ENCODE measurements around the gene PRKAG2. TPM values are rescaled to one million over a fixed set of nuclear protein-coding genes. Genes with fewer than 3 reads are reported as not detected.

The PRKAG2 gene
- total and polyA plus RNA-seq, 4 donors, result 3.6 to 25.1 (median 16.8) TPM

DNA sequence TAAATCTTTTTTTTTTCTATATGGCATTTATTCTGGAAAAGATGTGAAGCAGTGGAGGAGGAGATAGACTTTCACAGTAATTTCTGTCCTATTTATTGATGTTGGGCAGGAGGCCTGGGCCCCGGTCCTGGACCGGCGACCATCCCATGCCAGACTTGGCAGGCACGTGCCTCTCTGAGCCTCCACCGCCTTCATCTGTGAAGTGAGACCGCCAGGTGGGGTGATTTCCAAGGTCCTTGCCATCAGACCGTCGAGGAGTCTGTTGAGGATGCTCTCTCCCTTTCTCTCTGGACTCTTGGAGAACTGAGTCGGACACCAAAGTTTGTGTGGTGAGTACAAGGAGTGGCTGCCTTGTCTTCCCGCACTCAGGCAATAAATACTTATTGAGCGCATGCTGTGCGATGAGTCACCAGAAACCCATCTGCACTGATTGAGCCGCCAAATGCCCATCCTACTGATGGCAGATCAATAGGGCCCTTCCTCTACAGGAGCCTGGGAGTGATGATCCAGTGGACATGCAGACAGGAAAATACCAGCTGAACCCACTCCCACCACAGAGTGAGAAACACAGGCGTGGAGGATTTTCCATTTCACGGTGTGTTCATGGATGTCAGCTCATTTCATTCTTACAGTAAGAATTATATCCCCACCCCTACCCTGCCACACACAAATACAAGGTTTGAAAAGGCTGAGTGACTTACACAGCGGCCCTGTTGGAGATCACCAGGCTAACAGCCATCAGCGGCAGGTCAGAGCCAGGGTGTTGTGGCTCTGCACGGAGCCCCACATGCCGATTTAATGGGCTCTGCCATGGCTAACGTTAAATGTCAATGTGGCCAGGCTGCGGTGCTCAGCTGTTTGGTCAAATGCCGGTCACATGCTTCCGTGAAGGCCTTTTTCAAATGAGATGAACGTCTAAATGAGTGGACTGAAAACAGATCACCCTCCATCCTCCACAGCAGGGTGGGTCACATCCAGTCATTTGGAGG is 11.5 kb upstream of the PRKAG2 start:
- H3K9me3 ChIP-seq (ENCODE audit: control insufficient read depth in 4 of 4, low read length in 3 of 4), result no peaks in the 10 kb centered on the region
- H3K27me3 ChIP-seq (ENCODE audit: control insufficient read depth in 4 of 4, insufficient read depth in 4 of 4, low read length in 3 of 4), result no peaks in the 10 kb centered on the region
- no peak for DNase-seq (ENCODE audit: low spot score)
- H3K36me3 ChIP-seq (ENCODE audit: control insufficient read depth in 4 of 4, insufficient read depth in 3 of 4, low read depth in 1 of 4, low read length in 3 of 4), result no peaks in the 10 kb centered on the region
- H3K4me1 ChIP-seq (ENCODE audit: control insufficient read depth in 4 of 4, insufficient read depth in 4 of 4, low read length in 3 of 4), result no peaks in the 10 kb centered on the region
- no peak overlapping the region for H3K27ac ChIP-seq (ENCODE audit: low read depth in 1 of 2, low read length in 2 of 2)
- H3K4me3 ChIP-seq (ENCODE audit: low read depth in 1 of 3, low read length in 3 of 3), result no peak overlapping the region
- 91% methylated on average over 24 of the region's 24 CpGs for WGBS
- no peak for TF ChIP-seq HNF4G (IDR thresholded peaks at IDR 0.05)
- no peak for TF ChIP-seq EGR1 (IDR thresholded peaks at IDR 0.05; ENCODE audit: low read depth in 2 of 2)
- TF ChIP-seq, protein P1, sequence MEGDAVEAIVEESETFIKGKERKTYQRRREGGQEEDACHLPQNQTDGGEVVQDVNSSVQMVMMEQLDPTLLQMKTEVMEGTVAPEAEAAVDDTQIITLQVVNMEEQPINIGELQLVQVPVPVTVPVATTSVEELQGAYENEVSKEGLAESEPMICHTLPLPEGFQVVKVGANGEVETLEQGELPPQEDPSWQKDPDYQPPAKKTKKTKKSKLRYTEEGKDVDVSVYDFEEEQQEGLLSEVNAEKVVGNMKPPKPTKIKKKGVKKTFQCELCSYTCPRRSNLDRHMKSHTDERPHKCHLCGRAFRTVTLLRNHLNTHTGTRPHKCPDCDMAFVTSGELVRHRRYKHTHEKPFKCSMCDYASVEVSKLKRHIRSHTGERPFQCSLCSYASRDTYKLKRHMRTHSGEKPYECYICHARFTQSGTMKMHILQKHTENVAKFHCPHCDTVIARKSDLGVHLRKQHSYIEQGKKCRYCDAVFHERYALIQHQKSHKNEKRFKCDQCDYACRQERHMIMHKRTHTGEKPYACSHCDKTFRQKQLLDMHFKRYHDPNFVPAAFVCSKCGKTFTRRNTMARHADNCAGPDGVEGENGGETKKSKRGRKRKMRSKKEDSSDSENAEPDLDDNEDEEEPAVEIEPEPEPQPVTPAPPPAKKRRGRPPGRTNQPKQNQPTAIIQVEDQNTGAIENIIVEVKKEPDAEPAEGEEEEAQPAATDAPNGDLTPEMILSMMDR (IDR thresholded peaks at IDR 0.05; ENCODE audit: low read depth, low read length, missing input control), result no peak
- no peak for TF ChIP-seq FOXA2 (IDR thresholded peaks at IDR 0.05)
- no peak for TF ChIP-seq JUND (IDR thresholded peaks at IDR 0.05)
- TF ChIP-seq, protein P2, sequence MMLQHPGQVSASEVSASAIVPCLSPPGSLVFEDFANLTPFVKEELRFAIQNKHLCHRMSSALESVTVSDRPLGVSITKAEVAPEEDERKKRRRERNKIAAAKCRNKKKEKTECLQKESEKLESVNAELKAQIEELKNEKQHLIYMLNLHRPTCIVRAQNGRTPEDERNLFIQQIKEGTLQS (IDR thresholded peaks at IDR 0.05), result no peak
- no peak for TF ChIP-seq RAD21 (IDR thresholded peaks at IDR 0.05)
- TF ChIP-seq, protein P3, sequence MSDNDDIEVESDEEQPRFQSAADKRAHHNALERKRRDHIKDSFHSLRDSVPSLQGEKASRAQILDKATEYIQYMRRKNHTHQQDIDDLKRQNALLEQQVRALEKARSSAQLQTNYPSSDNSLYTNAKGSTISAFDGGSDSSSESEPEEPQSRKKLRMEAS (IDR thresholded peaks at IDR 0.05), result no peak
- TF ChIP-seq, protein P4, sequence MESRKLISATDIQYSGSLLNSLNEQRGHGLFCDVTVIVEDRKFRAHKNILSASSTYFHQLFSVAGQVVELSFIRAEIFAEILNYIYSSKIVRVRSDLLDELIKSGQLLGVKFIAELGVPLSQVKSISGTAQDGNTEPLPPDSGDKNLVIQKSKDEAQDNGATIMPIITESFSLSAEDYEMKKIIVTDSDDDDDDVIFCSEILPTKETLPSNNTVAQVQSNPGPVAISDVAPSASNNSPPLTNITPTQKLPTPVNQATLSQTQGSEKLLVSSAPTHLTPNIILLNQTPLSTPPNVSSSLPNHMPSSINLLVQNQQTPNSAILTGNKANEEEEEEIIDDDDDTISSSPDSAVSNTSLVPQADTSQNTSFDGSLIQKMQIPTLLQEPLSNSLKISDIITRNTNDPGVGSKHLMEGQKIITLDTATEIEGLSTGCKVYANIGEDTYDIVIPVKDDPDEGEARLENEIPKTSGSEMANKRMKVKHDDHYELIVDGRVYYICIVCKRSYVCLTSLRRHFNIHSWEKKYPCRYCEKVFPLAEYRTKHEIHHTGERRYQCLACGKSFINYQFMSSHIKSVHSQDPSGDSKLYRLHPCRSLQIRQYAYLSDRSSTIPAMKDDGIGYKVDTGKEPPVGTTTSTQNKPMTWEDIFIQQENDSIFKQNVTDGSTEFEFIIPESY (IDR thresholded peaks at IDR 0.05), result no peak
- TF ChIP-seq NR2F2 (IDR thresholded peaks at IDR 0.05), result no peak
- no peak for TF ChIP-seq FOXA1 (IDR thresholded peaks at IDR 0.05)
- TF ChIP-seq, protein P5, sequence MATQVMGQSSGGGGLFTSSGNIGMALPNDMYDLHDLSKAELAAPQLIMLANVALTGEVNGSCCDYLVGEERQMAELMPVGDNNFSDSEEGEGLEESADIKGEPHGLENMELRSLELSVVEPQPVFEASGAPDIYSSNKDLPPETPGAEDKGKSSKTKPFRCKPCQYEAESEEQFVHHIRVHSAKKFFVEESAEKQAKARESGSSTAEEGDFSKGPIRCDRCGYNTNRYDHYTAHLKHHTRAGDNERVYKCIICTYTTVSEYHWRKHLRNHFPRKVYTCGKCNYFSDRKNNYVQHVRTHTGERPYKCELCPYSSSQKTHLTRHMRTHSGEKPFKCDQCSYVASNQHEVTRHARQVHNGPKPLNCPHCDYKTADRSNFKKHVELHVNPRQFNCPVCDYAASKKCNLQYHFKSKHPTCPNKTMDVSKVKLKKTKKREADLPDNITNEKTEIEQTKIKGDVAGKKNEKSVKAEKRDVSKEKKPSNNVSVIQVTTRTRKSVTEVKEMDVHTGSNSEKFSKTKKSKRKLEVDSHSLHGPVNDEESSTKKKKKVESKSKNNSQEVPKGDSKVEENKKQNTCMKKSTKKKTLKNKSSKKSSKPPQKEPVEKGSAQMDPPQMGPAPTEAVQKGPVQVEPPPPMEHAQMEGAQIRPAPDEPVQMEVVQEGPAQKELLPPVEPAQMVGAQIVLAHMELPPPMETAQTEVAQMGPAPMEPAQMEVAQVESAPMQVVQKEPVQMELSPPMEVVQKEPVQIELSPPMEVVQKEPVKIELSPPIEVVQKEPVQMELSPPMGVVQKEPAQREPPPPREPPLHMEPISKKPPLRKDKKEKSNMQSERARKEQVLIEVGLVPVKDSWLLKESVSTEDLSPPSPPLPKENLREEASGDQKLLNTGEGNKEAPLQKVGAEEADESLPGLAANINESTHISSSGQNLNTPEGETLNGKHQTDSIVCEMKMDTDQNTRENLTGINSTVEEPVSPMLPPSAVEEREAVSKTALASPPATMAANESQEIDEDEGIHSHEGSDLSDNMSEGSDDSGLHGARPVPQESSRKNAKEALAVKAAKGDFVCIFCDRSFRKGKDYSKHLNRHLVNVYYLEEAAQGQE (IDR thresholded peaks at IDR 0.05), result no peak
- no peak overlapping the region for H3K9ac ChIP-seq (ENCODE audit: low read depth in 1 of 2, low read length in 2 of 2)

DNA sequence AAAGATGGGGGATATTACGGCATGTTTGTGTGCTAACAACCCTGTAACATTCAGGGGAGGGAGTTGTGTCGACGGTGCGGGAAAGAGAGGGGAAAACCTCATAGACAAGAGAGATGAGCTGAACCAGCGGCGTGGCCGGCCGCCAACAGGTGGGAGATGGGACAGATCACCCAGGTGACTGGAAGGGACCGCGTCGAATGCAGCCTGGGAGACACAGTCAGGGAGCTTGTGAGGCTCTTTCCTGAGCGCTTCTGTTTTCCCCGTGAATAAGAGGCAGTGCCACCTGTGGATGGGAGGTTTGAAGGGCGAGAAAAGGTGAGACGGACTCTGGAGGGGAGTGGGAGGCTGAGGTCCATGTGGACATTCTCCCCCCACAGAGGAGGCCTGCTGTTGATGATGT is 9.9 kb upstream of the PRKAG2 start:
- TF ChIP-seq HNF4G (IDR thresholded peaks at IDR 0.05), result no peak
- TF ChIP-seq FOXA1 (IDR thresholded peaks at IDR 0.05), result no peak
- TF ChIP-seq RAD21 (IDR thresholded peaks at IDR 0.05), result no peak
- TF ChIP-seq YY1 (IDR thresholded peaks at IDR 0.05), result no peak
- H3K9me3 ChIP-seq (ENCODE audit: control insufficient read depth in 4 of 4, low read length in 3 of 4), result no peaks in the 10 kb centered on the region
- no peak overlapping the region for H3K4me3 ChIP-seq (ENCODE audit: low read depth in 1 of 3, low read length in 3 of 3)
- H3K4me1 ChIP-seq (ENCODE audit: control insufficient read depth in 4 of 4, insufficient read depth in 4 of 4, low read length in 3 of 4), result no peaks in the 10 kb centered on the region
- 85% methylated on average over 15 of the region's 15 CpGs for WGBS
- H3K27ac ChIP-seq (ENCODE audit: low read depth in 1 of 2, low read length in 2 of 2), result no peak overlapping the region
- no peak overlapping the region for H3K9ac ChIP-seq (ENCODE audit: low read depth in 1 of 2, low read length in 2 of 2)
- DNase-seq (ENCODE audit: low spot score), result no peak
- no peaks in the 10 kb centered on the region for H3K36me3 ChIP-seq (ENCODE audit: control insufficient read depth in 4 of 4, insufficient read depth in 3 of 4, low read depth in 1 of 4, low read length in 3 of 4)
- no peaks in the 10 kb centered on the region for H3K27me3 ChIP-seq (ENCODE audit: control insufficient read depth in 4 of 4, insufficient read depth in 4 of 4, low read length in 3 of 4)
